Stimulated activated CD8-positive, alpha-beta memory T cell treated with anti-CD3 and anti-CD28 coated beads, Interleukin-12 subunit alpha, Interleukin-12 subunit beta, amount 100 ng/mL, for 24 hours (primary cell): ENCODE measurements around the gene CPXM1.

Experiments
- DNase-seq: peaks from one replicate; pipeline ENCODE4 v3.0.0-alpha.2; 2020; ENCODE audit errors: extremely low read depth

Gene CPXM1

DNA sequence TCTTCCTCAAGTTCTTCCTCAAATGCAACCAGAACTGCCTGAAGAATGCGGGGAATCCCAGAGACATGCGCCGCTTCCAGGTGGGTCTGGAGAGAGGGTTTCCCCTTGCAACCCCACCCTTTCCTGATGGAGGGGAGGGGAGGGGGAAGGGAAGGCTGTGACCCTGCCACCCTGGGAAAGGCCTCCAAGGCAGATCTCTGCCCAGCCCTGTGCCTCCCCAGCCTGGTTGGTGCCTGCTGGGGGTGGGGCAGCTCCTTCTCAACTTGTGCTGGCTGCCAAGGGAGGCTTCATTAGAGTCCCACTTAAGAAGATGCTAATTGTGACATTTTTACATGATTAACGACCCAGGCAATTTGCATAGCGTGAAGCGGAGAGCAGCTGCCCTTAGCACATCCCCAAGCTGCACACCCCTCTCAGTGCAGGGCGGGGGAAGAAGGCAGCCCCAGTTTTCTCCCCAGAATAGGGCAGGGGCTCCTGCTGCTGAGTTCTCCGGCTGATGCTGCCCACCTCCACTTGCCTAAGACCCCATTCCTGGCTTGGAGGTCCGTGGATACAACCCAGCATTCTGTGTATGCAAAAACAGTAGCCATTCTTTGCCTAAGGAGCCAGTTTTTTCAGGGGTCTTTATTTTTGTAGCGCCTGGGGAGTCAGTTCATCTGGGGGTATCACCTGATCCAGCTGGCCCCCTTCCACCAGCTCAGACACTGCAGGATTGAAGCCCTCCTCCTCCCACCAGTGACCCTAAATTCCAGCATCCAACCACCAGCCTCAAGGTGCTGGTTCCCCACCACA, 51.7 kb downstream of the CPXM1 start:
- no peak for DNase-seq

DNA sequence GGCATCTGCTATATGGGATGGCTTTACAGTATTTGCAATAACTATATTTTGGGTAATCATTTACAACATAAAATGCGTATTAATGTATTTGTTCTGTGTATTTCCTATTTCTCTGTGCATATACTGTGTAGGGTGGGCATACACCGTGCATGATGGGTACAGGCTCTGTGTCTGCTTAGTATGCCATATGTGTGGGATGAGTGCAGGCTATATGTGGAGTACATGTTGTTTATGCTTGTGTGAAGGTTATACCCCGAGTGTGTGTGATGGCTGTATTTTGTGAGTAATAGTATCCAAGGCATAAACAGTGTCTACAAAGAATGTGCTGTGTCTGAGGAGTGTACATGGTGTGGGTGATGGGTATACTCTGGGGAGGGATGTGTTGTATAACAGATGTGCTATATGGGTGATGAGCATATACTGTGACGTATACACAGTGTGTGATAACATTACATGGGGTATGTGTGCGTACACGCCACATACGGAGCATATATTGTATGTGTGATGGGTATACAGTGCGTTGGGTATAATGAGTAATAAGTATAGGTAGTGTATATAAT, 52.7 kb downstream of the CPXM1 start:
- DNase-seq, result no peak

DNA sequence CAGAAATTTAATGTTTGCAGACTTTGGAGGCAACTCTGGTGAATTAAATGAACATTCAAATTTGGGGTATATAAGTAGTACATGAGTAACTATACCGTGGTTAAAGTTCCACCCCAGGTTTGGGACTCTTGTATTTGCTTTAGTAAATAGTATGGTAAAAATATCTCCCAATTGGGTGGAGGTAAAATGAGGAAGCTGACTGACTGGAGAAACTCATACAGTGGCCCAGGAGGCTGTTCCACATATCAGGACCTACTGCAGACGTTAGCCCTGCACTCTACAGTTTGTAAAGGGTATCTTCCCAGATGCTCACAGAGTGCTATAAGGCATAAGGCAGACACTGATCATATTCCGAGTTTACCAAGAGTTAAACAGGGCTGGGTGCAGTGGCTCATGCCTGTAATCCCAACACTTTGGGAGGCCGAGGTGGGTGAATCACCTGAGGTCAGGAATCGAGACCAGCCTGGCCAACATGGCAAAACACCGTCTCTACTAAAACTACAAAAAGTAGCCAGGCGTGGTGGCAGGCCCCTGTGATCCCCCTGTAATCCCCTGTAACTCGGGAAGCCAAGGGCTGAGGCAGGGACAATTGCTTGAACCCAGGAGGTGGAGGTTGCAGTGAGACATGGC, 53.7 kb downstream of the CPXM1 start:
- no peak for DNase-seq

DNA sequence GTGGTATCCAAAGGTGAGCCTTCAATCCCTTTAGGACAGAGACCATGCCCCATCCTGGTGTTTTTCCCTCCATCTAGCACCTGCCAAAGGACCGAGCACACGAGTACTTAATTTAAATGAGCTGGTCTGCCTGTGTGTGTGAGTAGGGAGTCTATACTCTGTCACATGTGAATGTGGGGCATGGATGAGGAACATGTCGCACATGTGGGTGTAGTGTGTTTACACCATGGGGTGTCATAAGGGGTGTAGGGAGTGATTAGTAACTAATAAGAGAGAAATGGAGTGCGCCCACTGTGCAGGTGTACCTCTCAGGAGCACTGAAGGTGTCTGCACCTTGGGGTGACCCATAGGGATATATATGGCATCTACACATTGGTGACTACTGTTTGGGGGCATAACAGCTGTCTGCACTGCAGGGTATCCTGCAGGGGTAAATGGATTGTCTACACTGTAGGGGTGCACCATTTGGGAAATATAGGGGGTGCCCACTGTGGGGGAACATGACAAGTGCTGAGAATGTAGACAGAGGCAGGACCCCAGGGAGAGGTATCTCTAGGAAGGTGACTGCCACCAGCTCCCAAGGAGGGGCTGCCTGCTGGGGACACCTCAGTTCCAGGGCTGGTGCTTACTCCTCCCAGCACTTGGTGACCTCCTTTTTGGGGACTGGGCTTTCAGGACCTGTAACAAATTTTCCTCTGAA, 54.3 kb downstream of the CPXM1 start:
- DNase-seq, result no peak

DNA sequence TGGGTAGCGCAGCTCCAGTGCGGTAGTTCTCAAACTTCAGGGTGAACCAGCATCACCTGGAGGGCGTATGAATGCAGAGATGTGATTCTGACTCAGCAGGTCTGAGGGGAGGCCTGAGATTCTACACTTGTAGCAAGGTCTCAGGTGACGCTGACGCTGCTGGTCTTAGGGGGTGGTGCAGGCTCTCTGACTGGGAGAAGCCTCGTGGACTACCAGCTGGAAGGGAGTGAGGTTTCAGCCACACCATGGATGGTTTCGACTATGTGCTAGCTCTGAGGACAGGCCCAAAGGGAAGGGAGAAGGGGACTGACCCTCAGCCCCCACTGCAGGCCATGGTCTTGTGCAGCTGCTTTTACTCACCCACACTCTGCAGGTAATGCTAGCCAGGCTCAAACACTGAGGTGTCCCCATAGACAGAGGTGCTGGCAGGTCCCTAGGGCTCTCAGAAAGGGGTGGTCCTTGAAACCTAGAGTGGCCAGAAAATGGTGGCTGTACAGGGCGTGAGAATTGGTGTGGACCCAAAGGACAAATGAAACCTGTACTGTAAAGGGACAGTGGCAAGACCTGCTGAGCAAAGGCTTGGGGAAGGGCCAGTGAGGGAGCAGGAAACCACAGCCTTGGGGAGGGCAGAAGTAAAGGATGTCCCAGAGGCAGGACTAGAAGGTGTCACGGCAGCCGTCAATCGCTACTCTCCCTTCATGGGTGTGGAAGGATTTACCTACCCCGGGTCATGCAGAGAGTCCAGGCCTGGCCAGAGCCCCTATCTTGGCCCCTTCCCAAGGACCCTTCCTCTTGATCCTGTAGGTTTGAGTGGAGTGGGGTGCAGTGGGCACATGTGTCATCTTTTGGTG, 55.1 kb downstream of the CPXM1 start:
- DNase-seq, result no peak
